GM15510 (cell line): ENCODE data around the gene CD84.

Experiments used
- POLR2A ChIP-seq: IDR thresholded peaks from 3 replicates; pipeline ENCODE4 v1.6.1; 2011; ENCODE audit warnings: borderline replicate concordance; ENCODE audit not compliant: insufficient read length; ENCODE audit errors: extremely low read depth

Gene CD84

DNA sequence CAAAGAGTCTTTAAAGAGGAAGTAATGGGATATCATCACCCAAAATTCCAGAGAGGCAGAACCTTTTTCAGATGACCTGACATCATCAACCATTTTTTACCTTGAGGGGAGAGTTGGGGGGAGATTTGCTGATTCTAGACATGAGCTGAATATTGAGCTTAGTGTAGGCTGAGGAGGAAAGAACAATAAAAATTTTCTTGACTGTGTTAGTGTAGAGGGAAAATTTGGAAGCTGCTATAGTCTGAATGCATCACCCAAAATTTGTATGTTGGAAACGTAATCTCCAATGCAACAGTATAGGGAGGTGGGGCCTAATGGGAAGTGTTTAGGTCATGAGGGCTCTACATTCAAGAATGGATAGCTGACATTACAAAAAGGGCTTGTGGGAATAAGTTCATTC lies 17.8 kb upstream of the CD84 start:
- TF ChIP-seq POLR2A, result no peak

GRCh38 chr1:160590488-160590887 lies 11.2 kb upstream of the CD84 start:
- TF ChIP-seq POLR2A, result no peak

- no peak for TF ChIP-seq POLR2A
Measured at GRCh38 chr1:160588468-160588867, 9.2 kb upstream of the CD84 start.

GRCh38 chr1:160584784-160585183 lies 5.5 kb upstream of the CD84 start:
- TF ChIP-seq POLR2A, result no peak

- no peak for TF ChIP-seq POLR2A
Measured at GRCh38 chr1:160581961-160582360, 2.7 kb upstream of the CD84 start.

GRCh38 chr1:160580221-160580812 lies 1.0 kb upstream of the CD84 start:
- TF ChIP-seq POLR2A, result no peak

DNA sequence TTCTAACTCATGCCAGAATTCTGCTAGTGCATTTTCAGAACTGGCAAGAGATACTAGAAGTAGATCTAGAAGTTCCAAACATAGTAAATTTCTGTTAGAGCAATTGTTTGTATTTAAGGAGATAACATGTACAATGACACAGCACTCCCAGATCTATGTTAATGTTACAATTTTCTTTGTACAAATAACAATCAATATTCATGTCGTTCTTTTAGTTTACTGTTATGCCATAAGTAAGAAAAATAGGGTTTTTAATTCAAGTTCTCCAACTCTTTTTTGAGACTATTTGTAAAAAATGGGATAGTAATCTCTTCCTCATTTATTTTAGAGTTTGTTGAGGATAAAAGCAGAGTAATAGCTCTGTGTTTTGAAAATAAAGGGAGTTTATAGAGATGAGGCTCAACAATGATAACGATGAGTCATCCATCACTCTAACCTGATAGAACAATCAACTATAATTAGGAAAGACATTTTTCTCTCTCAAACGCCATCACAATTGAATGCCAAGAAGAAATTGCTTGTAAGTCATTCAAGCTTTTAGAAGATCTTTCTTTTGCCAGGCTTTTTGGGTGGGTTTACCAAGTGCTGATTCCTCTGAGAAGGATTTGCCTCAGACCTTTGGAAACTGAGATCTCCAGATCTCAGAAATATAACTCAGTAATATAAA lies 638 bp downstream of the CD84 start:
- TF ChIP-seq POLR2A, result no peak

GRCh38 chr1:160578175-160578524 lies 1.1 kb downstream of the CD84 start:
- TF ChIP-seq POLR2A, result no peak

GRCh38 chr1:160577671-160578070 lies 1.6 kb downstream of the CD84 start:
- TF ChIP-seq POLR2A, result no peak

- TF ChIP-seq POLR2A, result no peak
Measured at GRCh38 chr1:160576884-160577283, 2.4 kb downstream of the CD84 start.

DNA sequence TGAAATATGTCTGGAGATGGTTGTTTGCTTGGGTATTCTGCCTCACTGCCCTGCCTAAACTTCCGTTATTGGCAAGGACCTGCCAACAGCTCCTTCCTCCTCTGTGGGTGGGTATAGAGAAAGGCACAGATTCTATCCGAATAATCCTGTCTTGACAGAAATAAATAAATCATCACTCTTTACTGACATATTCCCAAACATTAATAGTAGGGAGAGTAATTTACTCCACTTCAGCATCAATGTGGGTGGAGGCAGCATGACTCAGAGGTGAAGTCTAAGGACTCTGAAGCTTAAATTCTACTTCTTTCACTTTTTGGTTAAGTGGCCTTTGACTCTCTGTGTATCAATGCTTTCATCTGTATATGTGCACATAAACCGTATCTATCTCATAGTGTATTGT lies 2.9 kb downstream of the CD84 start:
- TF ChIP-seq POLR2A, result no peak

DNA sequence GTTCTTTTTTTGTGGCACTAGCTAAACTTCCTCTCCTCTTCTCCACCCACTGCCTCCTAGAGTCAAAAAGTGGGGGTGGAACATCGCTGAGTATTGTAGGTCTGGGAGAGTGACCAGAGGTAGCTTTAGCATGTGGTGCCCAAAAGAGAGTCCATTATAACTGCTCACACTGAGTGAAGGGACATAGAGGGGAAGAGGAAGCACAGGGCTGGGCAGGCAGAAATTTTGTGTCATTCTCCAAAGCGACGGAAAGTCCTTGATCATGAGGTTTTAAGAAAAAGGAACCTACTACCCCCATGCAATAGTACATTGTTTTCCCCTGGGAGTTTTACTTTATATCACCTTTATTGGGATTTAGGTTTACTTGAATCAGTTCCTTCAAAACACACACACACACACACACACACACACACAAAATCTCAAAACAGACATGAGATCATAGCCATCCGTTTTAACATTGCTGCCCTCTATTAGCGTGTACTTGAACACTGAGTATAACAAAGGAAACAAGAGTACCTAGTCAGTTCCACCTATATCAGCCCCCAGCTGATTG lies 4.1 kb downstream of the CD84 start:
- TF ChIP-seq POLR2A, result no peak

- no peak for TF ChIP-seq POLR2A
Measured at GRCh38 chr1:160570840-160571239, 8.5 kb downstream of the CD84 start.

GRCh38 chr1:160569806-160570205 lies 9.5 kb downstream of the CD84 start:
- no peak for TF ChIP-seq POLR2A

DNA sequence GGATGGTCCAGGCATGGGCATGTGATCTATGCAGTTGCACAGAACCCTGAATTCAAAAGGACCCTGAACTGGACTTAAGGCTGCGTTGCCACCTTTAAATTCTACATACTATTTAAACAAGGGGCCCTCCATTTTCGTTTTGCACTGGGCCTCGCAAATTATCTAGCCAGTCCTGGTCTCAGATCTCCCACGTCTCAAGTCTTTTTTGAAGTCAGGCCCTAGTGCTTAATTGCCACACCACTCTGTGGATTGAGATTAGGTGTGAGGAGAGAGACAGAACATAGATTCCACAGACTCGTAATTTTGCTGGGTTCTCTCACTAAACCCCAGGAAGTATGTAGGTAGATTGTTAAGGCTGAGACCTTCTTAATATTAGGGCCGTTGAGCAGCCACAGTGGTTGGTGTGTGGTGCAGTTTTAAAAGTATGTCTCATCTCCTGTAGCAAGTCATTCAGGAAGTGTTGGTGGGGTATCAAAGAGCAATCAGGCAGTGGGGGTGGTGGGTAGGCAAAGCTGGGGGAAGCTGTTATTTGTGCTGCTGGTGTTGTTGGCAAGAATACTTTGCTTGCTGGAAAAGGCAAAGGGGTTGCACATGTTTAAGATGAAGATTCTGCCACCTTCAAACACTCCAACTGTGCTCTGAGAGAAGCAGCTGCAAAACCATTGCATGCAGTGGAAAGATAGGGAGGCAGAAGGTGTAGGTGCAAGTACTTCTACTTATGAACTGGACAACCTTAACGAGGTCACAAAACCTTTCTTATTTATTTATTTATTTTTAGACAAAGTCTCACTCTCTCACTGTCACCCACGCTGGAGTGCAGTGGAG lies 11.2 kb downstream of the CD84 start:
- TF ChIP-seq POLR2A, result no peak

GRCh38 chr1:160567341-160567740 lies 12.0 kb downstream of the CD84 start:
- no peak for TF ChIP-seq POLR2A

- no peak for TF ChIP-seq POLR2A
Measured at GRCh38 chr1:160565564-160565963, 13.7 kb downstream of the CD84 start.

DNA sequence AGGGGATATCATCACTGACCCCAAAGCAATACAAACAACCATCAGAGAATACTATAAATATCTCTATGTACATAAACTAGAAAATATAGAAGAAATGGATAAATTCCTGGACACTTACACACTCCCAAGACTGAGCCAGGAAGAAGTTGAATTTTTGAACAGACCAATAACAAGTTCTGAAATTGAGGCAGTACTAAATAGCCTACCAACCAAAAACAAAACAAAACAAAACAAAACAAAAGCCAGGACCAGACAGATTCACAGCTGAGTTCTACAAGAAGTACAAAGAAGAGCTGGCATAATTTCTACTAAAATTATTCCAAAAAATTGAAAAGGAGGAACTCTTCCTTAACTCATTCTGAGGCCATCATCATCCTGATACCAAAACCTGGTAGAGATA lies 18.5 kb downstream of the CD84 start:
- TF ChIP-seq POLR2A, result no peak
